Natural killer cell (primary cell): ENCODE results near the gene RCC1. TPM values are rescaled to one million over a fixed set of nuclear protein-coding genes. Genes with fewer than 3 reads are reported as not detected.
A peak's percentile ranks its signal among the peaks of the same experiment; 100 is the strongest.

Experiments used
- ATAC-seq, 3 donors: fragments of 150-1000 bp in 2 of 3; fragments of 200-7000 bp in 1 of 3; cut with Tn5 transposase; 1 replicate in 1 of 3; 2 replicates in 2 of 3; pipeline ENCODE4 v1.10.0; 2021; ENCODE audit warnings: mild to moderate bottlenecking in 2 of 3, moderate library complexity in 2 of 3
- DNase-seq, 2 donors: peaks; one replicate each; pipeline versions ENCODE4 v3.0.0 to v3.0.0-alpha.2; 2013 to 2021; ENCODE audit warnings: mixed read lengths in 1 of 2
- H3K27ac ChIP-seq: one replicate; pipeline ENCODE4 v1.5.1; 2013; ENCODE audit warnings: mild to moderate bottlenecking, low read length
- H3K27me3 ChIP-seq: one replicate; pipeline ENCODE4 v1.6.1; 2013; ENCODE audit warnings: low read length; ENCODE audit not compliant: control insufficient read depth, insufficient read depth
- H3K36me3 ChIP-seq: one replicate; pipeline ENCODE4 v1.6.1; 2013; ENCODE audit warnings: low read length; ENCODE audit not compliant: control insufficient read depth, insufficient read depth
- H3K4me1 ChIP-seq: one replicate; pipeline ENCODE4 v1.6.1; 2013; ENCODE audit warnings: low read length; ENCODE audit not compliant: control insufficient read depth, insufficient read depth
- H3K4me3 ChIP-seq: one replicate; pipeline ENCODE4 v1.5.1; 2013; ENCODE audit warnings: low read length
- H3K9me3 ChIP-seq: one replicate; pipeline ENCODE4 v1.6.1; 2013; ENCODE audit warnings: low read length; ENCODE audit not compliant: control insufficient read depth, insufficient read depth
- H3K27ac Mint-ChIP-seq, 2 donors: one replicate each; pipeline ENCODE4 v1.8.0; 2022; ENCODE audit warnings: mild to moderate bottlenecking in 2 of 2, mixed read lengths in 2 of 2, moderate library complexity in 1 of 2
- H3K27me3 Mint-ChIP-seq, 2 donors: one replicate each; pipeline ENCODE4 v1.8.0; 2022; ENCODE audit warnings: low read depth in 2 of 2, mixed read lengths in 2 of 2
- H3K36me3 Mint-ChIP-seq: one replicate; pipeline ENCODE4 v1.8.0; 2022; ENCODE audit warnings: mixed read lengths
- H3K4me1 Mint-ChIP-seq, 2 donors: one replicate each; pipeline ENCODE4 v1.8.0; 2022; ENCODE audit warnings: mixed read lengths in 2 of 2
- H3K4me3 Mint-ChIP-seq: one replicate; pipeline ENCODE4 v1.8.0; 2022; ENCODE audit warnings: mild to moderate bottlenecking, moderate library complexity, mixed read lengths
- H3K9me3 Mint-ChIP-seq, 2 donors: one replicate each; pipeline ENCODE4 v1.8.0; 2022; ENCODE audit warnings: mixed read lengths in 2 of 2
- WGBS: methylation state at CpG from one replicate; pipeline ENCODE4 v1.1.7; 2013; ENCODE audit warnings: missing lambda C conversion rate; ENCODE audit not compliant: insufficient coverage; 5-methylcytosine and 5-hydroxymethylcytosine counted together
- intact Hi-C: fragments of 100-400 bp; cut with micrococcal nuclease; formaldehyde crosslinking; loops from one replicate; pipeline ENCODE4 v1.14.2; 2022
- total RNA-seq, 4 donors: library from RNA; stranded (reverse); fragments of 120-200 nt in 1 of 4; gene quantifications; one replicate each; pipeline versions ENCODE4 v1.2.3 to v1.2.4, GENCODE V29; 2013 to 2022
- TF ChIP-seq, protein P1 (sequence below): fragments of 200-600 bp; IDR thresholded peaks from one replicate; pipeline ENCODE4 v1.8.0; 2022; ENCODE audit warnings: antibody characterized with exemption

The RCC1 gene
- total RNA-seq, 3 donors from 2014 or later (not counting 1 experiment from before 2014, with no cell fraction given), result 15.9 to 23.7 (median 19.2) TPM

DNA sequence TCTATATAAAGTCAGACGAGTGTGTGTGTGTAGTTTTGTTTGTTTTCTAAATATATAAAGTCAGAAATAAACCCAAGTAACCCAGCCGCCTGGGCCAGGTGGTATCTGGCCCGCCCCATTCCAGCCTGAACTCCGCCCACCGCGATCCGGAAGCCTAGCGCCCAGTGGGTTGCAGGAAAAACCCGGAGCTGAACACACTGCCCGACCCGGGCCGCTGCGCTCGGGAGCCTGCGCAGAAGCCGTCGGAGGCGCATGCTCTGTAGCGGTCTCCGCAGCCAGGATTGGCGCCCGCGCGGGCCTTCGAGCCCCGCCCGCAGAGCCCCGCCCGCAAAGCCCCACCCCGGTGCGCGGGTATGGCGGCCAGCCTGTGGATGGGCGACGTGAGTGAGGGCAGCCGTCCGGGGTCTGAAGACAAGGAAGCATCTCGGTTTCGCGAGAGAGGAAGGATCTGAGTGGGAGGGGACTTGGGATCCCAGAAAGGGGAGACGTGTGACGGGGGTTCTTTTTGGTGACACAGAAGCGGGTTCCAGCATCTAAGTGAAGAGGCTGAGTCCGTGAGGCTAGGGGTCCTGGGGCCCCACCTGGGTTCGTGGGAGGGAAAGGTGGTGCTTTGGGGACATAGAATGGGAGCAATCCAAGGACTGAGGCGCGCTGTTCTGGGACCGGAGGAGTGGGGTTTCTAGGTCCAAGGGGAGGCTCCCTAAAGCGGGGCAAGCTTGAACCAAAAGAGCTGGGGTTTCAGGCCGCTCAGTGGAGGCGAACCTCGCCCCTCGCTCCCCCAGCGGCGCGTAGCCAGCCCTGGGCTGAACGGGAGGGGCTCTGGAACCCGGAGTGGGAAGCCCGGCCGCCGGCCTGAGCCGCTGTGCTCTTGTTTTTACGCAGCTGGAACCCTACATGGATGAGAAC is 47.2 kb downstream of the RCC1 start, which contains the start of gene TRNAU1AP:
TSS of gene TRNAU1AP (plus strand) at position 328 of the 906 bp plus-strand sequence. CDS start at position 354, 26 bp downstream.
- no peaks in the 10 kb centered on the region for H3K27me3 Mint-ChIP-seq
- H3K36me3 ChIP-seq, result peaks cover 2% of the 10 kb centered on the region
- no peaks in the 10 kb centered on the region for H3K27me3 ChIP-seq
- H3K9me3 Mint-ChIP-seq, result no peaks in the 10 kb centered on the region
- H3K27ac ChIP-seq, result peak within 1 kb of the TSS; percentile 79
- H3K4me1 ChIP-seq, result peaks cover 18% of the 10 kb centered on the region
- TF ChIP-seq, protein P1, sequence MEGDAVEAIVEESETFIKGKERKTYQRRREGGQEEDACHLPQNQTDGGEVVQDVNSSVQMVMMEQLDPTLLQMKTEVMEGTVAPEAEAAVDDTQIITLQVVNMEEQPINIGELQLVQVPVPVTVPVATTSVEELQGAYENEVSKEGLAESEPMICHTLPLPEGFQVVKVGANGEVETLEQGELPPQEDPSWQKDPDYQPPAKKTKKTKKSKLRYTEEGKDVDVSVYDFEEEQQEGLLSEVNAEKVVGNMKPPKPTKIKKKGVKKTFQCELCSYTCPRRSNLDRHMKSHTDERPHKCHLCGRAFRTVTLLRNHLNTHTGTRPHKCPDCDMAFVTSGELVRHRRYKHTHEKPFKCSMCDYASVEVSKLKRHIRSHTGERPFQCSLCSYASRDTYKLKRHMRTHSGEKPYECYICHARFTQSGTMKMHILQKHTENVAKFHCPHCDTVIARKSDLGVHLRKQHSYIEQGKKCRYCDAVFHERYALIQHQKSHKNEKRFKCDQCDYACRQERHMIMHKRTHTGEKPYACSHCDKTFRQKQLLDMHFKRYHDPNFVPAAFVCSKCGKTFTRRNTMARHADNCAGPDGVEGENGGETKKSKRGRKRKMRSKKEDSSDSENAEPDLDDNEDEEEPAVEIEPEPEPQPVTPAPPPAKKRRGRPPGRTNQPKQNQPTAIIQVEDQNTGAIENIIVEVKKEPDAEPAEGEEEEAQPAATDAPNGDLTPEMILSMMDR, result no peak
- intact Hi-C loops, result loop anchor here (1.0 kb wide), 2 partner anchors 35 to 224 kb away; partner anchors contain the start of gene MED18
- H3K9me3 ChIP-seq, result no peaks in the 10 kb centered on the region
- no peaks in the 10 kb centered on the region for H3K36me3 Mint-ChIP-seq
- peak within 1 kb of the TSS; percentile 98 for H3K4me3 Mint-ChIP-seq
- under 1% methylated on average over 62 of the region's 63 CpGs for WGBS
- peaks cover 17 to 19% of the 10 kb centered on the region in 2 donors for H3K4me1 Mint-ChIP-seq
- DNase-seq (peak; percentile 95 to 99), ATAC-seq (peak; percentile 94 to 99 (median 96))
- H3K4me3 ChIP-seq, result peak within 1 kb of the TSS; percentile 96
- H3K27ac Mint-ChIP-seq, result peak within 1 kb of the TSS; percentile 98 to 99

DNA sequence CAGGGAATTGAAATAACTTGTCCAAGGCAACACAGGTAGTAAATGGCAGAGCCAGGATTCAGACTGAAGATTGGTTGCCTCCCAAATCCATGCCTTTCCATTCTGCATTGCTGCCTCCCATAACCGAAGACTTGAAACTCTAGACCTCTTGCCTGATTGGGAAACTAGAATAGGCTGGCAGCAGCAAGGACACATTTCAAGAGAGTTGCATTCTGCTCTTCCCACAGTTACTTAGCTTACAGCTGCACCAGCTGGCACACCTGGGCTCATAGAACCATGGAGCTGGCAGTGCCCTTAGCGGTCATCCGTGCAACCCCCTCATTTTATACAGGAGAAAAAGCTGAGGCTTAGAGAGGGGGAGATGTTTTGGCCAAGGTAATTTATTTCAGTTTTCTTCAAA is 55.0 kb downstream of the RCC1 start:
- Mint-ChIP-seq H3K4me3 (no peak overlapping the region), H3K36me3 (no peaks in the 10 kb centered on the region), H3K4me1 (no peaks in the 10 kb centered on the region), H3K27ac (no peak overlapping the region), H3K9me3 (no peaks in the 10 kb centered on the region), H3K27me3 (no peaks in the 10 kb centered on the region)
- TF ChIP-seq, protein P1, result no peak
- H3K4me3 ChIP-seq, result no peak overlapping the region
- no peaks in the 10 kb centered on the region for H3K4me1 ChIP-seq
- DNase-seq (no peak), ATAC-seq (no peak)
- H3K36me3 ChIP-seq, result peaks cover 41% of the 10 kb centered on the region
- intact Hi-C loops, result no loop called here
- WGBS, result 98% methylated on average over 2 of the region's 3 CpGs
- H3K9me3 ChIP-seq, result no peaks in the 10 kb centered on the region
- no peak overlapping the region for H3K27ac ChIP-seq
- H3K27me3 ChIP-seq, result no peaks in the 10 kb centered on the region

DNA sequence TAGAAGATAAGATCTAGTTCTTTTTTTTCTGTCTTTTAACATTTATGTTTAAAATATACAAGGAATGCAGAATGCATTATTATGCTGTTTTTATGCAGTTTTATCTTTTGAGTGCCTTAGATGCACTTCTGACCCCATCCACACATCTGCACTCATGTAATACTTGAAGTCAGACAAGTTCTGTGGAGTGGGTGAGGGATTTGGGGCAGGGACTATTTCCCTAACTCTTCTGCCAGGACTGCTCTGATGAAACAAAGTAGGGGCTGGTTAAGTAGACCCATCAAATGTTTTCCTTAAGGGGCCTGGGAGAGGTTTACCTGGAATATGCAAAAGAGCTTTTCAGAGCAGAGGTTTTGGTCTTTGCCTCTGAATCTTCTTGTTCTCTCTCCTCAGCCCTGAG is 58.5 kb downstream of the RCC1 start:
- peaks cover 64% of the 10 kb centered on the region for H3K36me3 ChIP-seq
- H3K27me3 Mint-ChIP-seq, result no peaks in the 10 kb centered on the region
- no peak overlapping the region for H3K4me3 Mint-ChIP-seq
- no peak overlapping the region for H3K27ac ChIP-seq
- H3K4me3 ChIP-seq, result no peak overlapping the region
- DNase-seq, result no peak
- no peaks in the 10 kb centered on the region for H3K4me1 ChIP-seq
- no peaks in the 10 kb centered on the region for H3K9me3 ChIP-seq
- ATAC-seq, result no peak
- H3K27me3 ChIP-seq, result no peaks in the 10 kb centered on the region
- no peaks in the 10 kb centered on the region for H3K36me3 Mint-ChIP-seq
- no peaks in the 10 kb centered on the region for H3K9me3 Mint-ChIP-seq
- TF ChIP-seq, protein P1, result no peak
- H3K27ac Mint-ChIP-seq, result no peak overlapping the region
- intact Hi-C loops, result no loop called here
- H3K4me1 Mint-ChIP-seq, result no peaks in the 10 kb centered on the region
